Lower leg skin (tissue), 3 donors: ENCODE results near the gene ARPC1A.

Experiments used
- POLR2A ChIP-seq, 2 donors: fragments of 450-650 bp; IDR thresholded peaks; one replicate each; pipeline ENCODE4 v1.6.1; 2016 to 2017; ENCODE audit warnings: antibody characterized with exemption in 2 of 2, mild to moderate bottlenecking in 1 of 2, moderate library complexity in 1 of 2
- TF ChIP-seq, protein P1 (sequence below), 3 donors: fragments of 450-650 bp; IDR thresholded peaks; one replicate each; pipeline ENCODE4 v1.5.1; 2016; ENCODE audit warnings: antibody characterized with exemption in 3 of 3, mild to moderate bottlenecking in 3 of 3, moderate library complexity in 2 of 3

DNA sequence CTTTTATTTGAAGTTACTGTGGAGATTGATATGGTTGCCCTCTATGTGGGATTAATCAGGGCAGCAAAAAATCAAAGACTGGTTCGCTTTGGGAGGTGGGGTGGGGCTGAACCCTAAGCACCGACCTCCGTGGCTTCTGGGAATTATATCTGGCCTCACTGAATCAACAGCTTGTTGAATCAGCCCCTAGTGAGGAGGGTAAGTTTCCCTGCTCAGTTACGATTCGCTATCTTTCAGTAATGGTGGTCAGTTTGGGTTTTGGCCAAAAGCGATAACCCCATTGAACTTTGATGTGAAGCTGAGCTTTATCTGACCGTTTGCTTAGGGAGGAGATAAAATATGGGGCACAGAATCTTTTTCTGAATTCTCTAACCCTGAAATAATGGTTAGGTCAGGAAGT is 16.6 kb upstream of the ARPC1A start:
- TF ChIP-seq, protein P1, sequence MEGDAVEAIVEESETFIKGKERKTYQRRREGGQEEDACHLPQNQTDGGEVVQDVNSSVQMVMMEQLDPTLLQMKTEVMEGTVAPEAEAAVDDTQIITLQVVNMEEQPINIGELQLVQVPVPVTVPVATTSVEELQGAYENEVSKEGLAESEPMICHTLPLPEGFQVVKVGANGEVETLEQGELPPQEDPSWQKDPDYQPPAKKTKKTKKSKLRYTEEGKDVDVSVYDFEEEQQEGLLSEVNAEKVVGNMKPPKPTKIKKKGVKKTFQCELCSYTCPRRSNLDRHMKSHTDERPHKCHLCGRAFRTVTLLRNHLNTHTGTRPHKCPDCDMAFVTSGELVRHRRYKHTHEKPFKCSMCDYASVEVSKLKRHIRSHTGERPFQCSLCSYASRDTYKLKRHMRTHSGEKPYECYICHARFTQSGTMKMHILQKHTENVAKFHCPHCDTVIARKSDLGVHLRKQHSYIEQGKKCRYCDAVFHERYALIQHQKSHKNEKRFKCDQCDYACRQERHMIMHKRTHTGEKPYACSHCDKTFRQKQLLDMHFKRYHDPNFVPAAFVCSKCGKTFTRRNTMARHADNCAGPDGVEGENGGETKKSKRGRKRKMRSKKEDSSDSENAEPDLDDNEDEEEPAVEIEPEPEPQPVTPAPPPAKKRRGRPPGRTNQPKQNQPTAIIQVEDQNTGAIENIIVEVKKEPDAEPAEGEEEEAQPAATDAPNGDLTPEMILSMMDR (IDR thresholded peaks at IDR 0.05) = no peak
- no peak for TF ChIP-seq POLR2A (IDR thresholded peaks at IDR 0.05)
